ENCODE data around the gene TMEM270.

The TMEM270 gene

GRCh38 chr7:73909051-73909941 lies 48.3 kb downstream of the TMEM270 start:
- no peak for DNase-seq

DNA sequence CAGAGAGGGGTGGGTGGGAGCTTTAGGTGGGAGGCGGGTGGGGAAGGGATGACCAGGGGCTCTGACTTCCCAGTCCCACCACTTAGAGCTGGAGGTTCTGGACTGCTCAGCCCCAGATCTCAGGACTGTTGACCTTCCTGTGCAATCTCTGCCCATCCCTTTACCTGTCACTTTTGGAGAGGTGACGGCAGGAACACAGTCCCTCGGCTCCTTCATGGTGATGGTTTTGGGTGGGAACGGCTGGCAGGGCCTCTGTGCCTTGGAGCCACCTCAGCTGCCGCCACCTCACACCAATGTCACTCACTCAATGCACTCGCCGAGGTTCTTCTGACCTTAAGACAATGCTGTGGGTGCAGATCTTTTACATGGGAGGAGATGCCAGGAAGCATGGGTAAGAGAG lies 49.0 kb downstream of the TMEM270 start:
- DNase-seq, result no peak

- no peak for DNase-seq
Observed at GRCh38 chr7:73912223-73912622, 51.3 kb downstream of the TMEM270 start.
